ENCODE results near the gene FBXO10.

The FBXO10 gene

GRCh38 chr9:37559855-37560592 is 16.2 kb downstream of the FBXO10 start:
- in situ Hi-C loops (cut with HindIII; ENCODE audit: low pct_ligation_motif_present, low pct_unique_long_range_greater_than_20kb, low sequenced_read_pairs) = no loop called here
- DNase-seq = no peak

GRCh38 chr9:37559125-37559524 is 17.1 kb downstream of the FBXO10 start:
- no peak for DNase-seq
- in situ Hi-C loops (cut with HindIII; ENCODE audit: low pct_ligation_motif_present, low pct_unique_long_range_greater_than_20kb, low sequenced_read_pairs) = no loop called here

GRCh38 chr9:37555786-37556185 is 20.4 kb downstream of the FBXO10 start:
- in situ Hi-C loops (cut with HindIII; ENCODE audit: low pct_ligation_motif_present, low pct_unique_long_range_greater_than_20kb, low sequenced_read_pairs) = no loop called here
- no peak for DNase-seq

- in situ Hi-C loops (cut with HindIII; ENCODE audit: low pct_ligation_motif_present, low pct_unique_long_range_greater_than_20kb, low sequenced_read_pairs) = no loop called here
- no peak for DNase-seq
These were observed 21.9 kb downstream of the FBXO10 start for GRCh38 chr9:37554318-37554717.

- in situ Hi-C loops (cut with HindIII; ENCODE audit: low pct_ligation_motif_present, low pct_unique_long_range_greater_than_20kb, low sequenced_read_pairs) = no loop called here
- no peak for DNase-seq
These were observed 24.3 kb downstream of the FBXO10 start for GRCh38 chr9:37551888-37552287.

- in situ Hi-C loops (cut with HindIII; ENCODE audit: low pct_ligation_motif_present, low pct_unique_long_range_greater_than_20kb, low sequenced_read_pairs) = no loop called here
These were observed 24.7 kb downstream of the FBXO10 start for GRCh38 chr9:37551468-37551867.

GRCh38 chr9:37550781-37551180 is 25.4 kb downstream of the FBXO10 start:
- DNase-seq = no peak

More at GRCh38 chr9:37551468-37551867, 24.7 kb downstream of the FBXO10 start:
- DNase-seq = no peak

GRCh38 chr9:37549527-37549926 is 26.7 kb downstream of the FBXO10 start:
- DNase-seq = no peak
- in situ Hi-C loops (cut with HindIII; ENCODE audit: low pct_ligation_motif_present, low pct_unique_long_range_greater_than_20kb, low sequenced_read_pairs) = no loop called here

More at GRCh38 chr9:37550781-37551180, 25.4 kb downstream of the FBXO10 start:
- in situ Hi-C loops (cut with HindIII; ENCODE audit: low pct_ligation_motif_present, low pct_unique_long_range_greater_than_20kb, low sequenced_read_pairs) = no loop called here

- in situ Hi-C loops (cut with HindIII; ENCODE audit: low pct_ligation_motif_present, low pct_unique_long_range_greater_than_20kb, low sequenced_read_pairs) = no loop called here
- DNase-seq = no peak
These were observed 28.8 kb downstream of the FBXO10 start for GRCh38 chr9:37547328-37547878.

- no peak for DNase-seq
- in situ Hi-C loops (cut with HindIII; ENCODE audit: low pct_ligation_motif_present, low pct_unique_long_range_greater_than_20kb, low sequenced_read_pairs) = no loop called here
These were observed 32.7 kb downstream of the FBXO10 start for GRCh38 chr9:37543468-37543867.

- DNase-seq = no peak
- in situ Hi-C loops (cut with HindIII; ENCODE audit: low pct_ligation_motif_present, low pct_unique_long_range_greater_than_20kb, low sequenced_read_pairs) = no loop called here
These were observed 33.3 kb downstream of the FBXO10 start for GRCh38 chr9:37542895-37543294.

GRCh38 chr9:37542488-37542887 is 33.7 kb downstream of the FBXO10 start:
- in situ Hi-C loops (cut with HindIII; ENCODE audit: low pct_ligation_motif_present, low pct_unique_long_range_greater_than_20kb, low sequenced_read_pairs) = no loop called here

GRCh38 chr9:37541465-37541864 is 34.7 kb downstream of the FBXO10 start:
- no peak for DNase-seq
- in situ Hi-C loops (cut with HindIII; ENCODE audit: low pct_ligation_motif_present, low pct_unique_long_range_greater_than_20kb, low sequenced_read_pairs) = no loop called here

More at GRCh38 chr9:37542488-37542887, 33.7 kb downstream of the FBXO10 start:
- DNase-seq = no peak

GRCh38 chr9:37540634-37541033 is 35.5 kb downstream of the FBXO10 start:
- DNase-seq = no peak
- in situ Hi-C loops (cut with HindIII; ENCODE audit: low pct_ligation_motif_present, low pct_unique_long_range_greater_than_20kb, low sequenced_read_pairs) = no loop called here

- no peak for DNase-seq
- in situ Hi-C loops (cut with HindIII; ENCODE audit: low pct_ligation_motif_present, low pct_unique_long_range_greater_than_20kb, low sequenced_read_pairs) = no loop called here
These were observed 36.5 kb downstream of the FBXO10 start for GRCh38 chr9:37539634-37540033.

- in situ Hi-C loops (cut with HindIII; ENCODE audit: low pct_ligation_motif_present, low pct_unique_long_range_greater_than_20kb, low sequenced_read_pairs) = no loop called here
- DNase-seq = no peak
These were observed 38.1 kb downstream of the FBXO10 start for GRCh38 chr9:37538099-37538498.

- DNase-seq = no peak
- in situ Hi-C loops (cut with HindIII; ENCODE audit: low pct_ligation_motif_present, low pct_unique_long_range_greater_than_20kb, low sequenced_read_pairs) = no loop called here
These were observed 41.3 kb downstream of the FBXO10 start for GRCh38 chr9:37534901-37535300.

GRCh38 chr9:37534412-37534811 is 41.8 kb downstream of the FBXO10 start:
- DNase-seq = no peak
- in situ Hi-C loops (cut with HindIII; ENCODE audit: low pct_ligation_motif_present, low pct_unique_long_range_greater_than_20kb, low sequenced_read_pairs) = no loop called here

- in situ Hi-C loops (cut with HindIII; ENCODE audit: low pct_ligation_motif_present, low pct_unique_long_range_greater_than_20kb, low sequenced_read_pairs) = no loop called here
- DNase-seq = no peak
These were observed 44.5 kb downstream of the FBXO10 start for GRCh38 chr9:37531699-37532098.
